Measurements from ENCODE around the gene AIFM3. TPM values are rescaled to one million over a fixed set of nuclear protein-coding genes. Genes with fewer than 3 reads are reported as not detected.

AIFM3 gene
- total RNA-seq, 3 donors from 2014 or later: 1.6 to 3.3 (median 2.2) TPM

DNA sequence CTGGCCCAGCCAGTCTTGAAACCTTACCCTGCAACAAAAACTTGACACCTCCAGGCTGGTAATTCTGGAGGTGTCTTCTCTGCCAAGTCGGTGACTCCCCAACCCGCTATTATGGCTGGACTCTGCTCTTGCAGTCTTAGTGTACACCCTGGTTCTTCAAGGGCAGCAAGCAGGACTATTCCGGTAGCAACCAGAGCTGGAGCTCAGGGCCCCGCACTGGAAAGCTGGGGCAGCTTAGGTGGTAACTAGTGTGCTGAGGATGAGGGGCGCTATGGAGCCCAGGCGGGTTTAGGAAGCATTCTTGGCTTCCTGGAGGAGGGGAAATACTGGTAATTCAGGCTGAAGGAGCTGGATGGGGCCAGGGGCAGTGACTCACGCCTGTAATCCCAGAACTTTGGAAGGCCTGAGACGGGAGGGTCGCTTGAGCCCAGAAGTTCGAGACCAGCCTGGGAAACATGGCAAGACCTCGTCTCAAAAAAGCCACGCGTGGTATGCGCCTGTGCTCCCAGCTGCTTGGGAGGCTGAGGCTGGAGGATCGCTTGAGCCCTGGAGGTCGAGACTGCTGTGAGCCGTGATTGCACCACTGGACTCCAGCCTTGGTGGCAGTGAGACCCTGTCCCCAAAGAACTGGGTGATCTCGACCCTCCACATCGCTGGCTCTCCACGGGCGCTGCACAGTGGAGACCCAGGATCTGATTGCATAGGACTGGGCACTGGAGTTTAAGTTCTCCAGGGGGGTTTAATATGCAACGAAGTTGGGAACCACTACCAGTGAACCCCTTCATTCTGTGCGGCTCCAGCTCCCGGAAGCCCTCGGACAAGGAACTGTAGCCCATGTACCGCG lies 10.6 kb upstream of the AIFM3 start:
- Histone ChIP-seq H3K4me1 (no peaks in the 10 kb centered on the region), H3K9me3 (no peaks in the 10 kb centered on the region), H3K27ac (peak overlapping the region; percentile 59 to 84), H3K27me3 (no peaks in the 10 kb centered on the region), H3K36me3 (no peaks in the 10 kb centered on the region), H3K4me3 (peak overlapping the region; percentile 57 to 92 (median 65))
- intact Hi-C loops (cut with DNase I; ENCODE audit: low total_unique reads): no loop called here
- TF ChIP-seq, protein P1, sequence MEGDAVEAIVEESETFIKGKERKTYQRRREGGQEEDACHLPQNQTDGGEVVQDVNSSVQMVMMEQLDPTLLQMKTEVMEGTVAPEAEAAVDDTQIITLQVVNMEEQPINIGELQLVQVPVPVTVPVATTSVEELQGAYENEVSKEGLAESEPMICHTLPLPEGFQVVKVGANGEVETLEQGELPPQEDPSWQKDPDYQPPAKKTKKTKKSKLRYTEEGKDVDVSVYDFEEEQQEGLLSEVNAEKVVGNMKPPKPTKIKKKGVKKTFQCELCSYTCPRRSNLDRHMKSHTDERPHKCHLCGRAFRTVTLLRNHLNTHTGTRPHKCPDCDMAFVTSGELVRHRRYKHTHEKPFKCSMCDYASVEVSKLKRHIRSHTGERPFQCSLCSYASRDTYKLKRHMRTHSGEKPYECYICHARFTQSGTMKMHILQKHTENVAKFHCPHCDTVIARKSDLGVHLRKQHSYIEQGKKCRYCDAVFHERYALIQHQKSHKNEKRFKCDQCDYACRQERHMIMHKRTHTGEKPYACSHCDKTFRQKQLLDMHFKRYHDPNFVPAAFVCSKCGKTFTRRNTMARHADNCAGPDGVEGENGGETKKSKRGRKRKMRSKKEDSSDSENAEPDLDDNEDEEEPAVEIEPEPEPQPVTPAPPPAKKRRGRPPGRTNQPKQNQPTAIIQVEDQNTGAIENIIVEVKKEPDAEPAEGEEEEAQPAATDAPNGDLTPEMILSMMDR (IDR thresholded peaks at IDR 0.05): no peak
- no peak for DNase-seq (ENCODE audit: low spot score in 2 of 2)

DNA sequence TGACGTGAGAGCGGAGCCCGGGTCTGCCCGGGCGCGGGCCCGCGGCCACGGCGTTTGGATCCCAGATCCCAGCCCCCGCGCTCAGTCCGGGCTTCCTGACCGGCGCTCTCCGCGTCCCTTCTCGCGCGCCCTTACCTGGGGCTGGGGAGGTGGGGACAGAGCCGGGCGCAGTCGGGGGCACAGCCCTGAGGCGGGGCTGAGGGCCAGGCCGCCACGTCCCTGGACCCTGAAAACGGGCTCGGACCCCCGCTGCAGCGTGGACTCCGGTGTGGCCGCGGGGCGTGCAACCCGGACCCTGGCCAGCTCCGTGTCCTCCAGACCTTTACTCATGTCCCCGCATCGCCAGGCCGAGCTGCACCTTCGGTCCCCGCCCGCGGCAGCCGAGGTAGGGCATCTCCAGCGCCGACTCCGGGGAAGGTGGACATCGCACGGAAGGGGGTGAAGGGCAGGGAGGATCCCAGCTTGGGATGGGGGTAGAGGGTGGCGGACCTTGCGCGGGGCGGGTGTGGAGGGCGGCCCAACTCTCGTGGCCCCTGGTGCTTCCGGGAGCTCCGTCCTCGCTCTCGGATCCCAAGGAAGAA lies 9.9 kb upstream of the AIFM3 start:
- no peaks in the 10 kb centered on the region for H3K36me3 ChIP-seq
- no peaks in the 10 kb centered on the region for H3K27me3 ChIP-seq
- no peaks in the 10 kb centered on the region for H3K4me1 ChIP-seq
- DNase-seq (ENCODE audit: low spot score in 2 of 2): no peak
- no peaks in the 10 kb centered on the region for H3K9me3 ChIP-seq
- TF ChIP-seq POLR2A (IDR thresholded peaks at IDR 0.05) (no peak), POLR2AphosphoS5 (IDR thresholded peaks at IDR 0.05) (no peak)
- TF ChIP-seq, protein P1 (IDR thresholded peaks at IDR 0.05): no peak
- intact Hi-C loops (cut with DNase I; ENCODE audit: low total_unique reads): no loop called here
- peak overlapping the region; percentile 57 to 92 (median 65) for H3K4me3 ChIP-seq
- peak overlapping the region; percentile 59 to 84 for H3K27ac ChIP-seq

DNA sequence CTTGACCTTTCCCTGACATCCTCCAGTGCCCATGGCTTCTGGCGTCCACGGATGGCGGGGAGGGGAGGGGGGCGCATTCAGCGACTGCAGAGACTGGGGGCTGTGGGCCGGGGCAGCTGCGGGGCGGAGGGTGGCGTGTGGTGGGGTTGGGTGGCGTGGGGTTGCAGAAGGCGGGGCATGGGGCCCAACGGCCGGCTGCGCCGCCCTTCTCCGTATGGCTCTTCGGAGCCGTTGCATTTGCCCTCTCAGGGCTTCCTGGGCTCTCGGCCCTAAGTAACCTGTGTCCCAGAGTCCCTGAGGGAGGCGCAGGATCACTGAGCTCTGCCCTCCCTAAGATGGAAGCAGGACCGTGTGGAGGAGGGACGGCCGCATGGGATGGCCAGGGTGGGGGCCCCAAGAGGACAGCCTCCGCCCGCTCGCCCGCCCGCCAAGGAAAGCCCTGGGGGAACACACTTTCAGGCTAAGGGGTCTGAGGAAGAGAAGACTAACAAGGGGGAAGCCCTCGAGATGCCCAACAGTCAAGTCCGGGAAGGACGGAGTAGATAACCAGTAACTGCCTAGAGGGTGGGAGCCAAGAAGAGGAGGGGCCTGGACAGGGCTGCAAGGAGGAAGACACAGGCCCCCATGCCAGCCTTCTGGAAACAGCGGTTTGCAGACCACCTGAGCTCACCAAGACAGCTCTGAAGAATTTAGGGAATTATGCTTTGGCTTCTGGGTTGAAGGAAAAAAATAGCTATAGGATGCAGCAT lies 9.2 kb upstream of the AIFM3 start:
- intact Hi-C loops (cut with DNase I; ENCODE audit: low total_unique reads): no loop called here
- H3K36me3 ChIP-seq: no peaks in the 10 kb centered on the region
- H3K9me3 ChIP-seq: no peaks in the 10 kb centered on the region
- no peak for DNase-seq (ENCODE audit: low spot score in 2 of 2)
- peak overlapping the region; percentile 57 to 92 (median 65) for H3K4me3 ChIP-seq
- no peaks in the 10 kb centered on the region for H3K4me1 ChIP-seq
- TF ChIP-seq, protein P1 (IDR thresholded peaks at IDR 0.05): no peak
- TF ChIP-seq POLR2A (IDR thresholded peaks at IDR 0.05): no peak
- H3K27ac ChIP-seq: peak overlapping the region; percentile 59 to 84
- H3K27me3 ChIP-seq: no peaks in the 10 kb centered on the region

DNA sequence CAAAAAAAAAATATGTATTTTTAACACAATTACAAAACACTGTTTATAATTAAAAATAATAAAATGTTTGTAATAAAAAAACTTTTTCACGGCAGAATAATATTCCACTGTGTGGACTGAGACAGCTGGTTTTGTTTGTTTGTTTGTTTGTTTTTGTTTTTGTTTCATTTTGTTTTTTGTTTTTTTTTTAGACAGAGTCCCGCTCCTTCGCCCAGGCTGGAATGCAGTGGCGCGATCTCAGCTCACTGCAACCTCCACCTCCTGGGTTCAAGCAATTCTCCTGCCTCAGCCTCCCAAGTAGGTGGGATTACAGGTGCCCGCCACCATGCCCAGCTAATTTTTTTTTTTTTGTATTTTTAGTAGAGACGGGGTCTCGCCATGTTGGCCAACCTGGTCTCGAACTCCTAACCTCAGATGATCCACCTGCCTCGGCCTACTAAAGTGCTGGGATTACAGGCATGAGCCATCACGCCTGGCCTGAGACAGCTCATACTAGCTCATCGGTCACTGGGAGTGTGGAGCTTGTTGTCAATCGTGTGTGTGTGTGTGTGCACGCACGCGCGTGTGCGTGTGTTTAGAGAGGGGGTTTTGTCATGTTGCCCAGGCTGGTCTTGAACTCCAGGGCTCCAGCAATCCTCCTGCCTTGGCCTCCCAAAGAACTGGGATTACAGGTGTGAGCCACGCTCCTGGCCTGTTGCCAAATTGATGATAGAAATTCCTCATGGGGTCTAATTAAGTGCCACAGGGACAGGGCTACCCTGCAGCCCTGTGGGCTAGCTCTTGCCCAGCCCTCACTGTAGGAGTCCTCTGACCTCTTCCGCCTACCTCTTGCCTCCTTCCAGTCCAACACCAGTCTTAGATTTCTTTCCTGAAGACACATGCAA lies 7.2 kb upstream of the AIFM3 start:
- H3K4me3 ChIP-seq: no peak overlapping the region
- TF ChIP-seq, protein P1 (IDR thresholded peaks at IDR 0.05): no peak
- TF ChIP-seq POLR2AphosphoS5 (IDR thresholded peaks at IDR 0.05) (no peak), POLR2A (IDR thresholded peaks at IDR 0.05) (no peak)
- DNase-seq (ENCODE audit: low spot score in 2 of 2): no peak
- no peak overlapping the region for H3K27ac ChIP-seq
- intact Hi-C loops (cut with DNase I; ENCODE audit: low total_unique reads): no loop called here
- H3K4me1 ChIP-seq: no peaks in the 10 kb centered on the region
- no peaks in the 10 kb centered on the region for H3K27me3 ChIP-seq
- no peaks in the 10 kb centered on the region for H3K9me3 ChIP-seq
- no peaks in the 10 kb centered on the region for H3K36me3 ChIP-seq
